H1 (cell line): ENCODE data around the gene HIBADH. TPM values are rescaled to one million over a fixed set of nuclear protein-coding genes. Genes with fewer than 3 reads are reported as not detected.

Experiments
- POLR2AphosphoS5 ChIP-seq: IDR thresholded peaks from 2 replicates; pipeline ENCODE4 v1.6.1; 2011; ENCODE audit warnings: low read depth, low read length
- RFX5 ChIP-seq: IDR thresholded peaks from 2 replicates; pipeline ENCODE4 v1.6.1; 2011; ENCODE audit warnings: low read depth, low read length, improper control_type of control experiment, borderline replicate concordance
- polyA plus RNA-seq, 7 experiments: library from polyadenylated mRNA; depleted of rRNA in 3 of 7; stranded (reverse) in 5 of 7; unstranded in 2 of 7; fragments of >200 nt in 5 of 7; fragments of 200-250 nt in 2 of 7; gene quantifications; 1 replicate in 5 of 7; 2 replicates in 1 of 7; 4 replicates in 1 of 7; pipeline versions ENCODE4 v1.2.1 to v1.2.3, GENCODE V29; 2011 to 2013; ENCODE audit warnings: missing spikeins in 2 of 7, mixed read lengths in 2 of 7
- total RNA-seq: library from RNA; stranded (reverse); fragmentation: NEBNext Ultra II Directional; extraction: Animal tissue kit (Norgen Biotek cat#: 25700); gene quantifications from 2 replicates; pipeline ENCODE4 v1.2.1, GENCODE V29; 2021
- TF ChIP-seq, protein P1 (sequence below): IDR thresholded peaks from 2 replicates; pipeline ENCODE4 v1.6.1; 2012; ENCODE audit warnings: low read length, inconsistent platforms
- TF ChIP-seq, protein P2 (sequence below): IDR thresholded peaks from 2 replicates; pipeline ENCODE4 v1.6.1; 2011; ENCODE audit warnings: low read depth, mild to moderate bottlenecking, low read length; ENCODE audit not compliant: insufficient read depth

The HIBADH gene
- total and polyA plus RNA-seq, 2 of the 8 experiments (the other 6 are each of a cell fraction or from before 2014, with no cell fraction given): 30.1 to 39.5 TPM

DNA sequence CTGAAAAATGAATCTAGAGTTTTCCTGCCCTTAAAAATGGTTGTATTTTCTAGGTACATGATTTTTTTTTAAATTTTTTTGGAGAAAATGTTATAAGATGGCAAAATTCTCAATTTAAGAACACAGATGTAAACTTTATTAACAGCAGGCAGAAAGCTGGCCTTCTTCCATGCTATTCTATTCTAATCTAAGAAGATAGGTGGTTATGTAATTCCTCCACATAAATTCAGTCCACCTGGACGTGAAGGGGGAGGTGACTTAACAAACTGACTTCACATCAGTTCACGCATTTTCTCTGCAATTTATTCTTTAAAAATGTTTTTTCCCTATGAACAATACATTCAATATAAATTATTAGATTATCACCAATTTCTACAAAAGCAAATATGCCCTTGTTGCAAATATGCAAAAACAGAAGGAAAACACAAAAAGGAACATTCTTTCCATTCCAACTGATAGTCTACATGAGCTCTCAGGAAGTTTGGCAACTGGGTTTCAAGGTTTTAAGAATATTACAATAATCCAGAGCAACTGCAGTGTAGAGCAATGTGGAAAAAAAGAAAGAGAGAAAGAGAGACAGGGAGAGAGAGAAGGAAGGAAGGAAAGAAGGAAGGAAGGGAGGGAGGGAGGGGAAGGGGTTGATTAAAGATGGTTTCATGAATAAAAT is 76.8 kb downstream of the HIBADH start (continued):
- no peak for TF ChIP-seq POLR2AphosphoS5
- no peak for TF ChIP-seq RFX5
- TF ChIP-seq, protein P1, sequence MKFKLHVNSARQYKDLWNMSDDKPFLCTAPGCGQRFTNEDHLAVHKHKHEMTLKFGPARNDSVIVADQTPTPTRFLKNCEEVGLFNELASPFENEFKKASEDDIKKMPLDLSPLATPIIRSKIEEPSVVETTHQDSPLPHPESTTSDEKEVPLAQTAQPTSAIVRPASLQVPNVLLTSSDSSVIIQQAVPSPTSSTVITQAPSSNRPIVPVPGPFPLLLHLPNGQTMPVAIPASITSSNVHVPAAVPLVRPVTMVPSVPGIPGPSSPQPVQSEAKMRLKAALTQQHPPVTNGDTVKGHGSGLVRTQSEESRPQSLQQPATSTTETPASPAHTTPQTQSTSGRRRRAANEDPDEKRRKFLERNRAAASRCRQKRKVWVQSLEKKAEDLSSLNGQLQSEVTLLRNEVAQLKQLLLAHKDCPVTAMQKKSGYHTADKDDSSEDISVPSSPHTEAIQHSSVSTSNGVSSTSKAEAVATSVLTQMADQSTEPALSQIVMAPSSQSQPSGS: no peak
- TF ChIP-seq, protein P2, sequence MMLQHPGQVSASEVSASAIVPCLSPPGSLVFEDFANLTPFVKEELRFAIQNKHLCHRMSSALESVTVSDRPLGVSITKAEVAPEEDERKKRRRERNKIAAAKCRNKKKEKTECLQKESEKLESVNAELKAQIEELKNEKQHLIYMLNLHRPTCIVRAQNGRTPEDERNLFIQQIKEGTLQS: no peak
